Measurements from ENCODE around the gene CBX3.
"Not testable (repeated sequence)": the region's sequence is repeated elsewhere in the genome, so short reads cannot be mapped to it uniquely, and the experiment has no call there.

CBX3 gene

DNA sequence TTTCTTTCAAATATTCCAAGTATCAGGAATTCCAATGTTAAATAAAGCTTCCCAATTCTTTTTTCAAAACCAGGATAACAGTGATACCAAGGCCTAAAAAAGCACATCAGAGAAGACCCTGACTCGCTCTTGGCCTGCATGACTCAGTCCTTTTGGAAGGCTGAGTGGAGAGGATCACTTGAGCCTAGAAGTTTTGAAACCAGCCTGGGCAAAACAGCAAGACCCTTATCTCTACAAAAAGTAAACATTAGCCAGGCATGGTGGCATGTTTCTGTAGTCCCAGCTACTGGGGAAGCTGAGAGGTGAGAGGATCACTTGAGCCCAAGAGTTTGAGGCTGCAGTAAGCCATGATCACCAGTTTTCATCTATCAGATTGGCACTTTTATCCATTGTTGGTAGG lies 30.9 kb upstream of the CBX3 start:
- DNase-seq, result no peak

DNA sequence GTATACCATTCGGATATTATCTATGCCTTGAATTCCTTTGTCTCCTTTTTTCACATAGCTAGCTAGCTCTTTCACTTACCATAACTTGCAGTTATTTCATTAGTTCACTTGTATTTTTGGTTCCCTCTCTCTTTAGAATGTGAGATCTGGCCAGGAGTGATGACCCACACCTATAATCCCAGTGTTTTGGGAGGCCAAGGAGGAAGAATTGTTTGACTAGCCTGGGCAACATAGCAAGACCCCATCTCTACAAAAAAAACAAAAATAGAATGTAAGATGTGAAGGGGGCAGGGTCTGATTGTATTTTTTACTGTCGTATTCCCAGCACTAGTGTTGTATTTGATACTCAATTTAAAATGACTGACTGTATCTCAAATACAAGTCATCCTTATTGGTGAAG lies 29.9 kb upstream of the CBX3 start:
- DNase-seq, result no peak

DNA sequence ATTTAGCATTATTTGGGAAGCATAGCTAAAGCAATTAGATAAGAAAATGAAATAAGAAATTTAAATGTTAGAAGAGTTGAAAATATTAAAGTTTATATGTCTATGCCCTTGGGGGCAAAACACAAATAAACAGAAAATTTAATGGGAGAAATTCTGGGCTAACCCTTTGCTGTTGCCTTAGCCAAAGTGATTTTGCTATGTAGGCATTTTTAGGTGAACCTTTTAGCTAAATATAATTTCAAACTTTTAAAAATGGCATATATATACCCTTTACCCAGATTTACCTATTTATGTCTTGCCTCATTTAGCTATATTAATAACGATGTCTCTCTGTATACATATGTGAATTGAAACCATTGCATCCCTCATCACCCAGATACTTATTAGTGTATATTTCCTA lies 29.5 kb upstream of the CBX3 start:
- no peak for DNase-seq

DNA sequence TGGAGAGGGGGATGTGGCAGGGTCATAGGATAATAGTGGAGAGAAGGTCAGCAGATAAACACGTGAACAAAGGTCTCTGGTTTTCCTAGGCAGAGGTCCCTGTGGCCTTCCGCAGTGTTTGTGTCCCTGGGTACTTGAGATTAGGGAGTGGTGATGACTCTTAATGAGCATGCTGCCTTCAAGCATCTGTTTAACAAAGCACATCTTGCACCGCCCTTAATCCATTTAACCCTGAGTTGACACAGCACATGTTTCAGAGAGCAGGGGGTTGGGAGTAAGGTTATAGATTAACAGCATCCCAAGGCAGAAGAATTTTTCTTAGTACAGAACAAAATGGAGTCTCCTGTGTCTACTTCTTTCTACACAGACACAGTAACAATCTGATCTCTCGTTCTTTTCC lies 25.6 kb upstream of the CBX3 start:
- DNase-seq, result not testable (repeated sequence)

DNA sequence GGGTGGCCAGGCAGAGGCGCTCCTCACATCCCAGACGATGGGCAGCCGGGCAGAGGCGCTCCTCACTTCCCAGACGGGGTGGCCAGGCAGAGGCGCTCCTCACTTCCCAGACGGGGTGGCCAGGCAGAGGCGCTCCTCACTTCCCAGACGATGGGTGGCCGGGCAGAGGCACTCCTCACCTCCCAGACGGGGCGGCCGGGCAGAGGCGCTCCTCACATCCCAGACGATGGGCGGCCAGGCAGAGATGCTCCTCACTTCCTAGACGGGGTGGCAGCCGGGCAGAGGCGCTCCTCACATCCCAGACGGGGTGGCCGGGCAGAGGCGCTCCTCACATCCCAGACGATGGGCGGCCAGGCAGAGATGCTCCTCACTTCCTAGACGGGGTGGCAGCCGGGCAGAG lies 24.8 kb upstream of the CBX3 start:
- not testable (repeated sequence) for DNase-seq

DNA sequence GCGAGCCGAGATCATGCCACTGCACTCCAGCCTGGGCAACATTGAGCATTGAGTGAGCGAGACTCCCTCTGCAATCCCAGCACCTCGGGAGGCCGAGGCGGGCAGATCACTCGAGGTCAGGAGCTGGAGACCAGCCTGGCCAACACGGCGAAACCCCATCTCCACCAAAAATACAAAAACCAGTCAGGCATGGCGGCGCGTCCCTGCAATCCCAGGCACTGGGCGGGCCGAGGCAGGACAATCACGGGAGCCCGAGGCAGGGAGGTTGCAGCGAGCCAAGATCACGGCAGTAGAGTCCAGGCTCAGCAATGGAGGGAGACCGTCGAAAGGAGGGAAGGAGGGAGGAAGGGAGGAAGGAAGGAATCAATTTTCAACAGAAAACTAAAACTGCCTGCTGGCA lies 24.3 kb upstream of the CBX3 start:
- DNase-seq, result not testable (repeated sequence)

DNA sequence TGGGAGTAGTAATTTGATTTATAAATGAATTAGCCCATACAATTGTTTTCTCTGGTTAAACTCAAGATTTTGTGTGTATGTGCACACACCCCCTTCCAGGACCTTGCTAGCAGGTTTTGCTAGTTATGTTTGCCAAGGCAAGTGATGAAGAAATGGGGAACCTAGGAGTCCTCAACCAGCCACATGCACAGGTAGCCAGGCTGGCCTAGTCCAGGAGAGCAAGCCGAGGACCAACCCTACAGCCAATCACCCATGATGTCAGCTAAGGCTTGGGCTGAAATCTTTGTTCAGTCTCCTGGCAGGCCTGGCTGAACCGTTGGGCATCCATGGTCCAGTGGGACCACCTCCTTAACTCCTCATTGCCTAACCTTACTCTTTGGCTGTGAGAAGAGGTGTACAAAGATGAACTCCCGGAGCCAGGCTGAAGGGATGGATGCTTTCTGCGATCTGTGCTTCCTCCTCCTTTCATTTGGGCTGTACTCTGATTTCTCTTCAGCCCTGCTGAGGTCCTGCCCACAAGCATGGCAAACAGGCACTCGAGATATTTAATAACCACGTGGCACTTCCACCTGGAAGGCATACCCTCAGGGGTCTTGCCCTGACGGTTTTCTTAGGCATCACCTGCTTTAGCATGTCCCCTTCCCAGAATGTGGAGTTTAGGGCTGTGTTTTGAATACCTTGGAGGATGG lies 23.1 kb upstream of the CBX3 start:
- DNase-seq, result no peak

DNA sequence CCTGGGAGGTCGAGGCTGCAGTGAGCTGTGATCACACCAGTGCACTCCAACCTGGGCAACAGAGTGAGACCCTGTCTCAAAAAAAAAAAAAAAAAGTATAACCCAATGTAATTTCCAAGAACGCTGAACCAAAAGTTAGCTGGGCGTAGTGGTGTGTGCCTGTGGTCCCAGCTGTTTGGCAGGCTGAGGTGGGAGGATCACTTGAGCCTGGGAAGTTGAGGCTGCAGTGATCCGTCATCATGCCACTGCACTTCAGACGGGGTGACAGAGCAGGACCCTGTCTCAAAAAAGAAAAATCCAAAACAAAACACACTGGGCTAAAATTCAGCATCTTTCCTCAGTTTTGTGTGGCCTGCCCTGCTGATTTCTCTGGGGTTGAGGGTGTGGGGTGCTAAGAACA lies 22.1 kb upstream of the CBX3 start:
- DNase-seq, result no peak

DNA sequence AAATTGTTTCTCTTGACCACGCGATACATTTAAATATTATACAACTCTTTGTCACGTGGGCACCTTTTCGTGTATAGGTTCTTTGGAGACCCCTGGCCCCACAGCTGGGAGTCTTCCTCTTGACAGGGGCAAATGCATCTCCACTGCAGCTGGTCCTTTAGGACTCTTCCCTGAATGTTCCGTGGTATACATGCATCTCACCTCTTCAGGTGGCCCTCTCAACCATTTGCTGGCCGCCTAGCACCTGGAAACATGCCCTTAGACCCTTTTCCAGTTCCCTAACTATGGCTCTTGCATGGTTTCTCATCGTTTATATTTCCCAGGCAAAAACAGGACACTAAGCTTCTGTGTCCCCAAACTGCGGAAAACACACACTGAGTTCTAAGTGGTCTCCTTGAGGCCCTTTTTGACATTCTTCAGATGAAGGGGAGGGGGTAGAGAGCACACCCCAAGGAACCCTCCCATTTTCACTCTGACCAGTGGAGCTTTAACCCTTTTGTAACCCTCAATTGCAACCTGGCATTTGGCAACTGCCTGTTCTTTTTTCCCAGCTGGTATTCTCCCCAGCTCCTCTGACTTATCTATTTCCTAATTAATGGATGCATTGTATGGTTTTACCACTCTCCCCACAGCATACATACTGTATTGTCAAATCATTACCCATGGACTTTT lies 21.6 kb upstream of the CBX3 start:
- no peak for DNase-seq

DNA sequence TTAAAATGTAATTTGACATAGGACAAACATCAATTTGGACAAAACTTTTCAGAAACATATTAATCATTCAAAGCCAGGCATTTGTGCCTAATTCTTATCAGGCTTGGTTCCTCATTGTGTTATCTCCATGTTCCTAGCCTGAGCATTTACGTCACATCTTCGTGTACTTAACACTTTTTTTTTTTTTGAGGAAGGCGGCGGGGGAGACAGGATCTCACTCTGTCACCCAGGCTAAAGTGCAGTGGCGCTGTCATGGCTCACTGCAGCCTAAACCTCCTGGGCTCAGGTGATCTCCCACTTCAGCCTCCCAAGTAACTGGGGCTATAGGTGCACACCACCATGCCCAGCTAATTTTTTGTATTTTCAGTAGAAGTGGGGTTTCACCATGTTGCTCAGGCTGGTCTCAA lies 20.8 kb upstream of the CBX3 start:
- DNase-seq, result no peak

DNA sequence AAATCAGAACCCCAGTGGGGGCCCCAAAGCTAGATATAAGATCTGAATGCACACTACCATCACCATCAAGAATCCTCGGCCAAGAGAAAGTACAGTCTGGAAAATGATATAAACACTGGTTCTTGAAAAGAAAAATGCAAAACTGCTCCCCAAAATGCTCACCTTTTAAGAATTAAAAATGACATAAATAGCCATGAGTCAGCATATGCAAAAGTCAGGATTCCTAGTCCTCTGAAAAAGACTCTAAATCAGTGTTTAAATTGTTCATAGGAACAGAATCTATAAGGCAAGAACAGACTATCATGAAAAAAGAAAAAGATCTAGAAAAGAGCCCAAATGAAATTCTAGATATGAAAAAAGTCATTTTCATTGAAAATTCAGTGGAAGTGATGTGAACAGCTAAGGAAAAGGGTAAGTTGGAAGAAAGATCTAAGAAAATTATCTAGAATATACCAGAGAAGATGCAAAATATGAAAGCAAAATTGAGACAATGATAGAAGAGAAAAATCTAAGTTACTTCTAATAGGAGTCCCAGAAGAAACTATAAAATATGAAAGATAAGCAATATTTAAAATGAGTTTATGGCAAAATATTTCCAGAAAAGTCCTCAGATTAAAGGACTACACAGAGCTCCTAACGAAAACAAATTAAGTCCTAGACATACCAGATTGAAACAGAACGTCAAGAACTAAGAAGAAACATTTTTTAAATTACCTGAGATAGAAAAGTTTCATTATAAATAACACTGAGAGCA lies 19.9 kb upstream of the CBX3 start:
- no peak for DNase-seq

DNA sequence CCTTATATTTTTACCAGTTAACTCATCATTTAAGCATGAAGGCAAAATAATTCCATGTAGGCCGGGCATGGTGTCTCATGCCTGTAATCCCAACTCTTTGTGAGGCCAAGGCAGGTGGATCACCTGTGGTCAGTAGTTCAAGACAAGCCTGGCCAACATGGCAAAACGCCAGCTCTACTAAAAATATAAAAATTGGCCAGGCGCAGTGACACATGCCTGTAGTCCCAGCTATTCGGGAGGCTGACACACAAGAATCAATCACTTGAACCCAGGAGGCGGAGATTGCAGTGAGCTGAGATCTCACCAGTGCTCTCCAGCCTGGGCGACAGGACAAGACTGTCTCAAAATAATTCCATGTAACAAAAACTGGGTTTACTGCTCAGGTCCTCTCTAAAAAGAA lies 19.3 kb upstream of the CBX3 start:
- peak in 1 of 14 donors; percentile 27 for DNase-seq

DNA sequence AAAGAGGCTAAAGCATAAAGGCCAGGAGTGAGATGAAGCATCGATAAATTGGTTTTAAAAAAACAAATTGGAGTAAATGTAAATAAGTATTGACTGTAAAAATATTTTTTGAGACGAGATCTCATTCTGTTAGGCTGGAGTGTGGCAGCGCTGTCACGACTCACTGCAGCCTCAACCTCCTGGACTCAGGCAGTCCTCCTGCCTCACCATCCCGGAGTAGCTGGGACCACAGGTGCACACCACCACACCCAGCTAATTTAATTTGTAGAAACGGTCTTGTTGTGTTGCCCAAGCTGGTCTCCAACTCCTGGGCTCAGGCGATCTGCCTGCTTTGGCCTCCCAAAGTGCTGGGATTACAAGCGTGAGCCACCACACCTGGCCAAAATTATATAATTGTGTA lies 18.8 kb upstream of the CBX3 start:
- no peak for DNase-seq

DNA sequence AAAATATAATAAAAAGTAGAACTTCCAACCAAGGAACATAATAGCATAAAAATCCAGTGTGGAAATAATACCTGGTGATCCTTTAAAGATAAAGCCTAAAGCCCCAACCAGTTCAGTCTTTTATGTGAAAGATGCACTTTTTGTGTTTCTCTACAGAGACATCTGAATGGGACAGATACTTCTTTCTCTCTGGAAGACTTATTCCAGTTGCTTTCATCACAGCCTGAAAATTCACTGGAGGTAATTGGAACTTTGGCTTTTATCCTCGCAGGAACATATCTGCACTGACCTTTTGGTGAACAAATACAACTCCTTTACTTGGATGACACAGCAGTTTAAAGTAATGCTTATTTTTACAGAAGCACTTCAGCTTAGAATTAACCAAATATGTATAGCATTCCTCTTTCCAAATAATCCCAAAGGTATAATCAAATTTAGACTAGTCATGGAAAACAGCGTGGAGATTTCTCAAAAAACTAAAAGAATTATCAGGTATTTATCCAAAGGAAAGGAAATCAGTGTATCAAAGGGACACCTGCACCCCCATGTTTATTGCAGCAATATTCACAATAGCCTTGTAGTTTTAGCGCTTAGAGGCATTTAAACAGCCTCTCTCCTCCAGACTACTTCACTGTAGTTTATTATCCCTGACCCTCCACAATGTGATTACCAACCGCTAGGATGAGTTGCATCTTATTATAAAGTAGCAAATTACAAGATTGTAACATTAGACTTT lies 17.8 kb upstream of the CBX3 start:
- DNase-seq, result no peak

DNA sequence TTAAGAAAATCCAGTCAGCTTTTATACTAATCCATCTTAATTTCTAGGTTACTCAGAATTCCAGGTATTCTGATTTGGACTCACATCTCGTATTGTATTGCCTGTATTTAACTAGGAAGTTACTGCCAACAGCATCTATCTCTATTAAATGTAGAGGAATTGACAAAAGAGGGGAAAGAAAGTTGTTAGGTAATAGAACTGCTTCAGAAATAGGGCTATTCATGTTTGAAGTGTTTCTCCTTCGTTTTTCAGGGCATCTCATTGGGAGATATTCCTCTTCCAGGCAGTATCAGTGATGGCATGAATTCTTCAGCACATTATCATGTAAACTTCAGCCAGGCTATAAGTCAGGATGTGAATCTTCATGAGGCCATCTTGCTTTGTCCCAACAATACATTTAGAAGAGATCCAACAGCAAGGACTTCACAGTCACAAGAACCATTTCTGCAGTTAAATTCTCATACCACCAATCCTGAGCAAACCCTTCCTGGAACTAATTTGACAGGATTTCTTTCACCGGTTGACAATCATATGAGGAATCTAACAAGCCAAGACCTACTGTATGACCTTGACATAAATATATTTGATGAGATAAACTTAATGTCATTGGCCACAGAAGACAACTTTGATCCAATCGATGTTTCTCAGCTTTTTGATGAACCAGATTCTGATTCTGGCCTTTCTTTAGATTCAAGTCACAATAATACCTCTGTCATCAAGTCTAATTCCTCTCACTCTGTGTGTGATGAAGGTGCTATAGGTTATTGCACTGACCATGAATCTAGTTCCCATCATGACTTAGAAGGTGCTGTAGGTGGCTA lies 17.1 kb upstream of the CBX3 start:
- DNase-seq, result not testable (repeated sequence)

DNA sequence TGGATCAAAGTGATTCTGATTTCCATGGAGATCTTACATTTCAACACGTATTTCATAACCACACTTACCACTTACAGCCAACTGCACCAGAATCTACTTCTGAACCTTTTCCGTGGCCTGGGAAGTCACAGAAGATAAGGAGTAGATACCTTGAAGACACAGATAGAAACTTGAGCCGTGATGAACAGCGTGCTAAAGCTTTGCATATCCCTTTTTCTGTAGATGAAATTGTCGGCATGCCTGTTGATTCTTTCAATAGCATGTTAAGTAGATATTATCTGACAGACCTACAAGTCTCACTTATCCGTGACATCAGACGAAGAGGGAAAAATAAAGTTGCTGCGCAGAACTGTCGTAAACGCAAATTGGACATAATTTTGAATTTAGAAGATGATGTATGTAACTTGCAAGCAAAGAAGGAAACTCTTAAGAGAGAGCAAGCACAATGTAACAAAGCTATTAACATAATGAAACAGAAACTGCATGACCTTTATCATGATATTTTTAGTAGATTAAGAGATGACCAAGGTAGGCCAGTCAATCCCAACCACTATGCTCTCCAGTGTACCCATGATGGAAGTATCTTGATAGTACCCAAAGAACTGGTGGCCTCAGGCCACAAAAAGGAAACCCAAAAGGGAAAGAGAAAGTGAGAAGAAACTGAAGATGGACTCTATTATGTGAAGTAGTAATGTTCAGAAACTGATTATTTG lies 16.3 kb upstream of the CBX3 start:
- no peak for DNase-seq

DNA sequence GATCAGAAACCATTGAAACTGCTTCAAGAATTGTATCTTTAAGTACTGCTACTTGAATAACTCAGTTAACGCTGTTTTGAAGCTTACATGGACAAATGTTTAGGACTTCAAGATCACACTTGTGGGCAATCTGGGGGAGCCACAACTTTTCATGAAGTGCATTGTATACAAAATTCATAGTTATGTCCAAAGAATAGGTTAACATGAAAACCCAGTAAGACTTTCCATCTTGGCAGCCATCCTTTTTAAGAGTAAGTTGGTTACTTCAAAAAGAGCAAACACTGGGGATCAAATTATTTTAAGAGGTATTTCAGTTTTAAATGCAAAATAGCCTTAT lies 15.7 kb upstream of the CBX3 start:
- no peak for DNase-seq

DNA sequence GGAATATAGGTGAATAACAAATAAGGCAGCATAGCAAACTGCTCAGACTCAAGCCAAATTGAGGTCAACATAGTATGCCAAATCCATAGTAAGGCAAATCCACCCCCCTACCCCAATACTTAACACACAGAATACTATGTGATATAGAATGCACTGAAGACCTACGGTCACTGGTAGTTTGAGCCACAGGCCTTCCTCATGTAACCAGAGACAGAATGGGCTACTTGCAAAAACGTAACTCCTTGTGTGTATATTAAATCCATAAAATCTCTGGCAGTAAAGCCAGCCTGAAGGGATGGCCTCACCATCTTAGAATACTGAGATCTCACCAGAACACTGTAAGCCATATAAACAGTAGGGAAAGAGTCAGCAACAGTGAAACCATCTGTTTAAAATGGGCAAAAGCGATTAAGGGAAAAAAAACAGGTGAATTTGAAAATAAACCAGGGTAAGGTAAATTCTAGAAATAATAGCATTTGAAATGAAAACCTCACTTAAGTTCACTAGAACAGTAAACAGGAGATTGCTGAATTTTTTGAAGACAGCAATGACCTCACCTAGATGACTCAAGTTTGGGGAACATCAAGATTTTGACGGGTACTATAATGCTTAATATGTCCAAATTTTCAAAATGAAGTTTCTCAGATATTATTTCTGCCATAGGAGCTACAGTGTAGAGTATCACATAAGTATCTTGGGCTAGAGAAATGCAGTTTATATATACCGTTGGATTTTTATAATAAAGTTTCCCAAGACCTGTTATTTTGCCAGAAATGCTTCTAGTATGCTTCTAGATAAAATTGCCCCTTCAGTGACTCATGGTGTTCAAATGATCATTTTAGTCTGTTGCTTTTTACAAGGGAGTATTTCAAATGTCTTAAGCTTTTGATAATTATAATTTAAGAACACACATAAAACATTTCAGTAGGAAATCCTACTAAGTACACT lies 14.9 kb upstream of the CBX3 start:
- no peak for DNase-seq

DNA sequence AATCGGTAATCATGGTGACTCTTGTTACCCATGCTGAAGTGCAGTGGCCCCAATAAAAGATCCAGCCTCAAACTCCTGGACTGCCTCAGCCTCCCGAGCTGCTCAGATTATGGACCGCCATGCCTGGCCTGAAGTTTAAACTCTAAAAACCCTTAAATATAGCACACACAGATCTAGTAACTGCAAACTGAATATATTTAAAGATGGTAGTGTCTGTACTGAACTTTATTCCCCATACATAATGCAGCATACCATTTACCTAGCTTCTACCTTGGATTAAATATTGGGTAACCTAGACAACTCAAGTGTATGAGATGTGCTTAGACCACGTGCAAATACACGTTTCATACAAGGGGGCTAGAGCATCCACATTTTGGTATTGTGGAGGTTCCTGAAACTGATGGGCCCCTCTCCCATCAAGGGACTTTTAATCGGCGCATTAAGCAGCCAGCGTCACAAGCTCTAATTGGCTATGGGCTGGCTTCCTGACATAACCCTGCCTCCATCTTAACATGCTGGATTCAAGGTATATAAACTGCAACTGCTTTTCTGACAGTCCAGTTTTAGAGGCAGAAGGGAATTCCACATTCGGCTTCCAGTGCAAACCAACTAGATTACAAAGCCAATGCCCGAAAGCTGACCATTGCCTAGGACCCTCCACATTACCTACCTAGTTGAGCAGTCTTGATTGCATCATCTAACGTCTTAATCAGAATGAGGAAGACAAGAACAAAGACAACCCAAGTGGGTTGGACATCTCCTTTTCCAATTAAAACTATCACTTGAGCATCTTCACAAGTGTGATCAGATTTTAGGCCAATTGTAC lies 14.0 kb upstream of the CBX3 start:
- DNase-seq, result no peak
